DMS79 treated with DMSO at 0.1 percent for 48 hours (cell line): Measurements from ENCODE around the gene ETFB.

Experiments
- DNase-seq: peaks from one replicate; lab custom pipeline; 2025; lab: John Stamatoyannopoulos, UW

ETFB gene

GRCh38 chr19:51327066-51328001, 38.9 kb downstream of the ETFB start:
- no peak for DNase-seq

- no peak for DNase-seq
Observed at GRCh38 chr19:51326216-51327065, 39.7 kb downstream of the ETFB start.

GRCh38 chr19:51325161-51325976, 40.8 kb downstream of the ETFB start:
- no peak for DNase-seq

GRCh38 chr19:51324167-51324481, 42.1 kb downstream of the ETFB start:
- no peak for DNase-seq

- DNase-seq, result no peak
Observed at GRCh38 chr19:51323481-51324166, 42.6 kb downstream of the ETFB start.

- DNase-seq, result no peak
Observed at GRCh38 chr19:51321799-51322198, 44.4 kb downstream of the ETFB start.

- peak; percentile 76 for DNase-seq
Observed at GRCh38 chr19:51320280-51320657, 45.9 kb downstream of the ETFB start.

- peak; percentile 20 for DNase-seq
Observed at GRCh38 chr19:51319649-51320279, 46.4 kb downstream of the ETFB start.

- DNase-seq, result no peak
Observed at GRCh38 chr19:51318687-51319648, 47.2 kb downstream of the ETFB start.

GRCh38 chr19:51317968-51318367, 48.2 kb downstream of the ETFB start:
- DNase-seq, result no peak

GRCh38 chr19:51317376-51317775, 48.8 kb downstream of the ETFB start:
- DNase-seq, result no peak

GRCh38 chr19:51316688-51317087, 49.5 kb downstream of the ETFB start:
- DNase-seq, result no peak

- peak; percentile 34 for DNase-seq
Observed at GRCh38 chr19:51311351-51312257, 54.6 kb downstream of the ETFB start, which contains the start of gene IGLON5. Gene IGLON5, plus strand, starts transcription at chr19:51311644. Its CDS starts 204 bp downstream, at chr19:51311848.

GRCh38 chr19:51305479-51305878, 60.7 kb downstream of the ETFB start:
- DNase-seq, result no peak

GRCh38 chr19:51301266-51301665, 64.9 kb downstream of the ETFB start:
- no peak for DNase-seq

GRCh38 chr19:51297406-51297805, 68.8 kb downstream of the ETFB start:
- no peak for DNase-seq

GRCh38 chr19:51296336-51297093, 69.7 kb downstream of the ETFB start:
- peak; percentile 13 for DNase-seq
